Gastrocnemius medialis (tissue), 4 donors: Measurements from ENCODE around the gene GASK1A.

Experiments
- CTCF ChIP-seq, 5 experiments: fragments of 450-650 bp in 3 of 5; fragments of 200-600 bp in 2 of 5; sonication (generic) in 2 of 5; IDR thresholded peaks in 4 of 5; conservative IDR thresholded peaks in 1 of 5; 1 replicate in 4 of 5; 2 replicates in 1 of 5; pipeline ENCODE4 v1.5.1; 2016 to 2019; ENCODE audit warnings: antibody characterized with exemption in 5 of 5, mild to moderate bottlenecking in 3 of 5, moderate library complexity in 3 of 5
- POLR2A ChIP-seq, 2 donors: fragments of 450-650 bp; IDR thresholded peaks; one replicate each; pipeline ENCODE4 v1.6.1; 2017; ENCODE audit warnings: antibody characterized with exemption in 2 of 2, mild to moderate bottlenecking in 2 of 2, moderate library complexity in 2 of 2

DNA sequence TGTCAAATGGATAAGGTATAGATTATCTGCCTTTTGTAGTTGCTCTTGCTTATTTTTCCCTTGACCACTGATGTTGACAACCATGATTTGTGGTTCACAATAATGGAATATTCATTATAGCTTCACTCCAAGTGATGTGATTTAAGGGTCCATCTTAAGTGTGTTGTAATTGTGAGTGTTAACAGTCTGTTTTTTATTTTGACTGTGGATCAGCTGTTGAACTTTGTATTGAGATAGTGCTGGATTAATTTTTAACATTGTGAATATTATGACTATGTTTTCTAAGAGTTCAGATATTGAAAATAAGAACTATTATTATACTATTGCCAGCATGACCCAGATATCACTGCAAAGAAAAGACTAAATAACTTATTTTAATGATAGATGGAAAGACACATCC, 8.6 kb upstream of the GASK1A start:
- no peak for TF ChIP-seq POLR2A (IDR thresholded peaks at IDR 0.05)
- TF ChIP-seq CTCF (IDR thresholded peaks at IDR 0.05 in 4 of 5, conservative IDR thresholded peaks at IDR 0.05 in 1 of 5): no peak
